Left lobe of liver (tissue), 2 donors: ENCODE measurements around the gene PAMR1. TPM values are rescaled to one million over a fixed set of nuclear protein-coding genes. Genes with fewer than 3 reads are reported as not detected.
"Not testable (repeated sequence)": the region's sequence is repeated elsewhere in the genome, so short reads cannot be mapped to it uniquely, and the experiment has no call there.

Experiments
- ATAC-seq: fragments of 200-7000 bp; cut with Tn5 transposase; one replicate; pipeline ENCODE4 v1.9.1; 2020; ENCODE audit warnings: mild to moderate bottlenecking, moderate library complexity
- DNase-seq: peaks from one replicate; pipeline ENCODE4 v3.0.0-alpha.2; 2020; ENCODE audit warnings: low spot score
- total RNA-seq: library from RNA; stranded (reverse); gene quantifications from one replicate; pipeline ENCODE4 v1.2.1, GENCODE V29; 2021
- donor health status: DM: no; HTN: no; CAD: no; lungs with moderate emphysema.
- donor health status: DM: no; HTN: yes; CAD: no.

The PAMR1 gene
- total RNA-seq, 1 donor from 2014 or later, result 1.8 TPM

- ATAC-seq, result no peak
- no peak for DNase-seq
Observed at GRCh38 chr11:35545391-35546003, 20.1 kb upstream of the PAMR1 start.

GRCh38 chr11:35543481-35543880, 18.1 kb upstream of the PAMR1 start:
- no peak for ATAC-seq
- DNase-seq, result no peak

- no peak for DNase-seq
- no peak for ATAC-seq
Observed at GRCh38 chr11:35541621-35542375, 16.4 kb upstream of the PAMR1 start.

GRCh38 chr11:35540526-35540925, 15.1 kb upstream of the PAMR1 start:
- ATAC-seq, result no peak
- no peak for DNase-seq

GRCh38 chr11:35539781-35540281, 14.4 kb upstream of the PAMR1 start:
- DNase-seq (no peak), ATAC-seq (no peak)

GRCh38 chr11:35539256-35539655, 13.8 kb upstream of the PAMR1 start:
- no peak for ATAC-seq
- DNase-seq, result no peak

- DNase-seq, result no peak
- ATAC-seq, result no peak
Observed at GRCh38 chr11:35536470-35536869, 11.1 kb upstream of the PAMR1 start.

- DNase-seq (no peak), ATAC-seq (no peak)
Observed at GRCh38 chr11:35531246-35531645, 5.8 kb upstream of the PAMR1 start.

- ATAC-seq (no peak), DNase-seq (no peak)
Observed at GRCh38 chr11:35529971-35530495, 4.6 kb upstream of the PAMR1 start.

- DNase-seq, result no peak
- no peak for ATAC-seq
Observed at GRCh38 chr11:35526370-35526792, 965 bp upstream of the PAMR1 start.

- no peak for ATAC-seq
- no peak for DNase-seq
Observed at GRCh38 chr11:35524780-35525179, 636 bp downstream of the PAMR1 start.

- ATAC-seq, result no peak
Observed at GRCh38 chr11:35523861-35524260, 1.6 kb downstream of the PAMR1 start.

GRCh38 chr11:35523331-35523768, 2.1 kb downstream of the PAMR1 start:
- ATAC-seq (no peak), DNase-seq (no peak)

More at GRCh38 chr11:35523861-35524260, 1.6 kb downstream of the PAMR1 start:
- no peak for DNase-seq

- not testable (repeated sequence) for DNase-seq, ATAC-seq
Observed at GRCh38 chr11:35522091-35522490, 3.3 kb downstream of the PAMR1 start.

GRCh38 chr11:35520376-35520775, 5.0 kb downstream of the PAMR1 start:
- ATAC-seq (no peak), DNase-seq (no peak)

GRCh38 chr11:35518766-35519165, 6.7 kb downstream of the PAMR1 start:
- DNase-seq (no peak), ATAC-seq (no peak)

- ATAC-seq (no peak), DNase-seq (no peak)
Observed at GRCh38 chr11:35517481-35517880, 7.9 kb downstream of the PAMR1 start.

GRCh38 chr11:35516403-35516802, 9.0 kb downstream of the PAMR1 start:
- DNase-seq (no peak), ATAC-seq (no peak)

- no peak for DNase-seq
- ATAC-seq, result no peak
Observed at GRCh38 chr11:35515224-35515623, 10.2 kb downstream of the PAMR1 start.

GRCh38 chr11:35514481-35514880, 10.9 kb downstream of the PAMR1 start:
- DNase-seq, result no peak
- no peak for ATAC-seq

GRCh38 chr11:35511666-35512065, 13.8 kb downstream of the PAMR1 start:
- DNase-seq (no peak), ATAC-seq (no peak)

- DNase-seq, result no peak
- no peak for ATAC-seq
Observed at GRCh38 chr11:35507688-35508087, 17.7 kb downstream of the PAMR1 start.
